Caco-2 (cell line): ENCODE results near the gene MANBA. TPM values are rescaled to one million over a fixed set of nuclear protein-coding genes. Genes with fewer than 3 reads are reported as not detected.
"Not testable (repeated sequence)": the region's sequence is repeated elsewhere in the genome, so short reads cannot be mapped to it uniquely, and the experiment has no call there.

Source experiments
- BruUV-seq: library from RNA; stranded (reverse); fragments of 400-500 nt; replicated peaks from 2 replicates; lab custom pipeline; 2021; lab: Mats Ljungman, UMichigan
- CTCF ChIA-PET: fragments of 300-600 bp; sonication (Branson Sonifier 250); formaldehyde crosslinking; loops from one replicate; lab custom pipeline; 2022; ENCODE audit warnings: antibody characterized with exemption; lab: Charles Lee
- POLR2A ChIA-PET: fragments of 300-600 bp; sonication (Branson Sonifier 250); formaldehyde crosslinking; loops from one replicate; lab custom pipeline; 2022; ENCODE audit warnings: antibody characterized with exemption; lab: Charles Lee
- DNase-seq, 2 experiments: peaks; one replicate each; pipeline versions ENCODE4 v3.0.0 to v3.0.0-alpha.2; 2020 to 2022
- H3K27me3 ChIP-seq: replicated peaks from 2 replicates; pipeline ENCODE4 v1.6.0; 2011; ENCODE audit warnings: low read length; ENCODE audit not compliant: control insufficient read depth, insufficient read depth
- H3K36me3 ChIP-seq: 2 replicates; pipeline ENCODE4 v1.5.1; 2011; ENCODE audit warnings: low read length; ENCODE audit not compliant: control insufficient read depth, insufficient read depth
- H3K4me1 ChIP-seq: fragments of 250-450 bp; sonication (Bioruptor Pico); 2 replicates; pipeline ENCODE4 v1.5.1; 2020; ENCODE audit warnings: mild to moderate bottlenecking
- H3K4me3 ChIP-seq: 2 replicates; pipeline ENCODE4 v1.5.1; 2011; ENCODE audit warnings: low read depth, mild to moderate bottlenecking, control low read depth, low read length
- H3K9me3 ChIP-seq: fragments of 250-450 bp; sonication (Bioruptor Pico); 2 replicates; pipeline ENCODE4 v1.5.1; 2020; ENCODE audit warnings: mild to moderate bottlenecking, moderate library complexity
- H3K27ac Mint-ChIP-seq: one replicate; pipeline ENCODE4 v1.8.0; 2022; ENCODE audit warnings: mixed read lengths; ENCODE audit not compliant: unreplicated experiment
- H3K27me3 Mint-ChIP-seq: one replicate; pipeline ENCODE4 v1.8.0; 2022; ENCODE audit warnings: mixed read lengths; ENCODE audit not compliant: insufficient read depth, unreplicated experiment
- H3K36me3 Mint-ChIP-seq: one replicate; pipeline ENCODE4 v1.8.0; 2022; ENCODE audit warnings: mild to moderate bottlenecking, mixed read lengths; ENCODE audit not compliant: insufficient read depth, unreplicated experiment
- H3K4me1 Mint-ChIP-seq: one replicate; pipeline ENCODE4 v1.8.0; 2022; ENCODE audit warnings: low read depth, mixed read lengths; ENCODE audit not compliant: unreplicated experiment
- H3K4me3 Mint-ChIP-seq: one replicate; pipeline ENCODE4 v1.8.0; 2022; ENCODE audit warnings: mild to moderate bottlenecking, moderate library complexity, mixed read lengths; ENCODE audit not compliant: unreplicated experiment
- H3K9me3 Mint-ChIP-seq: one replicate; pipeline ENCODE4 v1.8.0; 2022; ENCODE audit warnings: mixed read lengths; ENCODE audit not compliant: unreplicated experiment
- CTCF ChIP-seq, 2 experiments: fragments of 200-600 bp in 1 of 2; IDR thresholded peaks; 1 replicate in 1 of 2; 2 replicates in 1 of 2; pipeline versions ENCODE4 v1.5.1 to v1.8.0; 2011 to 2022; ENCODE audit warnings: antibody characterized with exemption in 1 of 2, control low read depth in 1 of 2, inconsistent platforms in 1 of 2, low read depth in 1 of 2, low read length in 1 of 2, mild to moderate bottlenecking in 1 of 2, moderate library complexity in 1 of 2; ENCODE audit not compliant: insufficient read depth in 1 of 2, severe bottlenecking in 1 of 2, unreplicated experiment in 1 of 2
- intact Hi-C: fragments of 100-400 bp; cut with micrococcal nuclease; formaldehyde crosslinking; loops from one replicate; pipeline ENCODE4 v1.10.0; 2022; ENCODE audit not compliant: unreplicated experiment
- total RNA-seq: library from RNA; stranded (reverse); gene quantifications from 2 replicates; pipeline ENCODE4 v1.2.3, GENCODE V29; 2022

The MANBA gene
- total RNA-seq, 1 experiment from 2014 or later = 53.5 TPM

GRCh38 chr4:102730968-102731533 lies 29.7 kb downstream of the MANBA start:
- DNase-seq = no peak
- Histone ChIP-seq H3K36me3 (no peaks in the 10 kb centered on the region; the same call in 1 of the 2 replicates), H3K4me1 (peaks cover 15% of the 10 kb centered on the region), H3K27me3 (no peaks in the 10 kb centered on the region), H3K4me3 (no peak overlapping the region), H3K9me3 (0 out of 2 replicates have a peak, but pooled peaks cover 4% of the 10 kb centered on the region)
- Mint-ChIP-seq H3K9me3 (no peaks in the 10 kb centered on the region), H3K36me3 (peaks cover 25% of the 10 kb centered on the region), H3K4me1 (peaks cover 24% of the 10 kb centered on the region), H3K4me3 (no peak overlapping the region), H3K27me3 (no peaks in the 10 kb centered on the region), H3K27ac (no peak overlapping the region)
- TF ChIP-seq CTCF (IDR thresholded peaks at IDR 0.05; ENCODE audit: insufficient read depth in 1 of 2, low read depth in 1 of 2, low read length in 1 of 2, severe bottlenecking in 1 of 2, unreplicated experiment in 1 of 2) = no peak
- BruUV-seq = no TSS peak
- ChIA-PET CTCF (interaction anchor here (0.8 to 1.6 kb wide), 2 partner anchors 278 to 369 kb away, joined by 3 to 4 read pairs; partner anchors contain the start of gene BDH2), POLR2A (no interaction called here)
- intact Hi-C loops = no loop called here

GRCh38 chr4:102729486-102729885 lies 31.3 kb downstream of the MANBA start:
- intact Hi-C loops, BruUV-seq, H3K4me3 Mint-ChIP-seq, H3K4me1 ChIP-seq, DNase-seq, H3K27me3 ChIP-seq, CTCF ChIA-PET, H3K27me3 Mint-ChIP-seq, POLR2A ChIA-PET, H3K4me3 ChIP-seq, H3K9me3 ChIP-seq, H3K36me3 ChIP-seq, H3K9me3 Mint-ChIP-seq: not testable (repeated sequence)
- Mint-ChIP-seq H3K4me1 (peaks cover 16% of the 10 kb centered on the region), H3K27ac (peak overlapping the region; percentile 51), H3K36me3 (peaks cover 25% of the 10 kb centered on the region)

GRCh38 chr4:102726919-102727318 lies 33.8 kb downstream of the MANBA start:
- intact Hi-C loops, DNase-seq, H3K4me3 Mint-ChIP-seq, BruUV-seq, H3K9me3 Mint-ChIP-seq, H3K4me3 ChIP-seq, H3K4me1 ChIP-seq, H3K27me3 ChIP-seq, CTCF ChIA-PET, POLR2A ChIA-PET, H3K27me3 Mint-ChIP-seq, H3K36me3 ChIP-seq, H3K9me3 ChIP-seq: not testable (repeated sequence)
- Mint-ChIP-seq H3K4me1 (peaks cover 10% of the 10 kb centered on the region), H3K27ac (peak overlapping the region; percentile 78), H3K36me3 (peaks cover 28% of the 10 kb centered on the region)

GRCh38 chr4:102726068-102726467 lies 34.7 kb downstream of the MANBA start:
- CTCF ChIA-PET = no interaction called here
- Mint-ChIP-seq H3K27ac (no peak overlapping the region), H3K9me3 (no peaks in the 10 kb centered on the region), H3K27me3 (no peaks in the 10 kb centered on the region), H3K36me3 (peaks cover 32% of the 10 kb centered on the region), H3K4me3 (no peak overlapping the region), H3K4me1 (peaks cover 10% of the 10 kb centered on the region)
- TF ChIP-seq CTCF (IDR thresholded peaks at IDR 0.05; ENCODE audit: insufficient read depth in 1 of 2, low read depth in 1 of 2, low read length in 1 of 2, severe bottlenecking in 1 of 2, unreplicated experiment in 1 of 2) = no peak
- Histone ChIP-seq H3K27me3 (no peaks in the 10 kb centered on the region), H3K4me1 (no peaks in the 10 kb centered on the region), H3K4me3 (no peak overlapping the region), H3K9me3 (no peaks in the 10 kb centered on the region), H3K36me3 (no peaks in the 10 kb centered on the region; the same call in 1 of the 2 replicates)
- BruUV-seq = no TSS peak
- intact Hi-C loops = no loop called here
- DNase-seq = no peak
- POLR2A ChIA-PET = no interaction called here
